Measurements from ENCODE around the gene DEDD2. TPM values are rescaled to one million over a fixed set of nuclear protein-coding genes. Genes with fewer than 3 reads are reported as not detected.

Gene DEDD2
- polyA plus RNA-seq, 1 donor from 2014 or later = 69.9 TPM

GRCh38 chr19:42161616-42162263, 55.7 kb downstream of the DEDD2 start:
- H3K4me2 ChIP-seq (ENCODE audit: low read length) = no peak overlapping the region
- no peak for TF ChIP-seq SMC3 (conservative IDR thresholded peaks at IDR 0.05; ENCODE audit: poor library complexity)
- TF ChIP-seq POLR2AphosphoS5 (IDR thresholded peaks at IDR 0.05) = no peak
- no peak for TF ChIP-seq MXI1 (conservative IDR thresholded peaks at IDR 0.05; ENCODE audit: poor library complexity, severe bottlenecking)
- TF ChIP-seq EZH2 (IDR thresholded peaks at IDR 0.05; ENCODE audit: borderline replicate concordance, insufficient read depth, low read length, poor library complexity, severe bottlenecking) = no peak
- TF ChIP-seq TAF1 (IDR thresholded peaks at IDR 0.05; ENCODE audit: low read depth) = no peak
- no peak for TF ChIP-seq RAD21 (conservative IDR thresholded peaks at IDR 0.05)
- no peak for TF ChIP-seq CTCF (IDR thresholded peaks at IDR 0.05; ENCODE audit: poor library complexity, severe bottlenecking)
- TF ChIP-seq, protein P1, sequence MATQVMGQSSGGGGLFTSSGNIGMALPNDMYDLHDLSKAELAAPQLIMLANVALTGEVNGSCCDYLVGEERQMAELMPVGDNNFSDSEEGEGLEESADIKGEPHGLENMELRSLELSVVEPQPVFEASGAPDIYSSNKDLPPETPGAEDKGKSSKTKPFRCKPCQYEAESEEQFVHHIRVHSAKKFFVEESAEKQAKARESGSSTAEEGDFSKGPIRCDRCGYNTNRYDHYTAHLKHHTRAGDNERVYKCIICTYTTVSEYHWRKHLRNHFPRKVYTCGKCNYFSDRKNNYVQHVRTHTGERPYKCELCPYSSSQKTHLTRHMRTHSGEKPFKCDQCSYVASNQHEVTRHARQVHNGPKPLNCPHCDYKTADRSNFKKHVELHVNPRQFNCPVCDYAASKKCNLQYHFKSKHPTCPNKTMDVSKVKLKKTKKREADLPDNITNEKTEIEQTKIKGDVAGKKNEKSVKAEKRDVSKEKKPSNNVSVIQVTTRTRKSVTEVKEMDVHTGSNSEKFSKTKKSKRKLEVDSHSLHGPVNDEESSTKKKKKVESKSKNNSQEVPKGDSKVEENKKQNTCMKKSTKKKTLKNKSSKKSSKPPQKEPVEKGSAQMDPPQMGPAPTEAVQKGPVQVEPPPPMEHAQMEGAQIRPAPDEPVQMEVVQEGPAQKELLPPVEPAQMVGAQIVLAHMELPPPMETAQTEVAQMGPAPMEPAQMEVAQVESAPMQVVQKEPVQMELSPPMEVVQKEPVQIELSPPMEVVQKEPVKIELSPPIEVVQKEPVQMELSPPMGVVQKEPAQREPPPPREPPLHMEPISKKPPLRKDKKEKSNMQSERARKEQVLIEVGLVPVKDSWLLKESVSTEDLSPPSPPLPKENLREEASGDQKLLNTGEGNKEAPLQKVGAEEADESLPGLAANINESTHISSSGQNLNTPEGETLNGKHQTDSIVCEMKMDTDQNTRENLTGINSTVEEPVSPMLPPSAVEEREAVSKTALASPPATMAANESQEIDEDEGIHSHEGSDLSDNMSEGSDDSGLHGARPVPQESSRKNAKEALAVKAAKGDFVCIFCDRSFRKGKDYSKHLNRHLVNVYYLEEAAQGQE (IDR thresholded peaks at IDR 0.05; ENCODE audit: borderline replicate concordance) = no peak
- no peak for TF ChIP-seq EP300 (conservative IDR thresholded peaks at IDR 0.05; ENCODE audit: poor library complexity, severe bottlenecking)
- no peak overlapping the region for H3K9ac ChIP-seq (ENCODE audit: low read length)

DNA sequence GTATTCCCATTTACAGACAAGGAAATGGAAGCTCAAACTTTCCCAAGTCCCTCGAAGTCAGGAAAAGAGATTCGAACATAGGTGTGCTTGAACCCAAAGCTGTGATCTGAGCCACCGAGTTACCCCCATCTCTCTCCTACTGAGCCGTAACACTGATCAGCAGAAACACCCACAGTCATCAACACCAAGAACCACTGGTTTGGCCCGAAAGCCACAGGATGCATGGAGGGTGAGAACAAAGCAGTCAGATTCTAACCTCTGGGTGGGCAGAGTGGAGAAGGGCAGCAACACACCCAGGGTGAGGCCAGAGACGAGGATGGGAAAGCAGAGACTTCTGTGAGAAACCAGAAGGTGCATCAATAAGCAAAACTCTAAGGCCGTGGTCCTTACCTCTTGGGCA, 57.5 kb downstream of the DEDD2 start:
- no peaks in the 10 kb centered on the region for H4K20me1 ChIP-seq (ENCODE audit: insufficient read depth)
- H3F3A ChIP-seq (ENCODE audit: insufficient read depth, low read length, poor library complexity, severe bottlenecking) = no peaks in the 10 kb centered on the region
- peaks cover 4% of the 10 kb centered on the region for H3K36me3 ChIP-seq (ENCODE audit: insufficient read depth, low read length)
- H3K9me3 ChIP-seq (ENCODE audit: low read length) = no peaks in the 10 kb centered on the region
- no peaks in the 10 kb centered on the region for H3K27me3 ChIP-seq (ENCODE audit: insufficient read depth, low read depth, low read length)
- H3K4me3 ChIP-seq (ENCODE audit: low read length) = no peak overlapping the region
- no peak overlapping the region for H3K27ac ChIP-seq (ENCODE audit: low read length)
- no peaks in the 10 kb centered on the region for H3K9me2 ChIP-seq (ENCODE audit: insufficient read depth, low read length)
- H3K4me2 ChIP-seq (ENCODE audit: low read length) = no peak overlapping the region
- H3K9ac ChIP-seq (ENCODE audit: low read length) = no peak overlapping the region
- H2AFZ ChIP-seq (ENCODE audit: low read depth, low read length) = no peak overlapping the region
- no peaks in the 10 kb centered on the region for H3K79me2 ChIP-seq (replicated peaks; ENCODE audit: insufficient read depth, low read length)
- TF ChIP-seq TAF1 (IDR thresholded peaks at IDR 0.05; ENCODE audit: low read depth) (no peak), POLR2AphosphoS5 (IDR thresholded peaks at IDR 0.05) (no peak), MXI1 (conservative IDR thresholded peaks at IDR 0.05; ENCODE audit: poor library complexity, severe bottlenecking) (no peak), SMC3 (conservative IDR thresholded peaks at IDR 0.05; ENCODE audit: poor library complexity) (no peak), EZH2 (IDR thresholded peaks at IDR 0.05; ENCODE audit: borderline replicate concordance, insufficient read depth, low read length, poor library complexity, severe bottlenecking) (no peak), EP300 (conservative IDR thresholded peaks at IDR 0.05; ENCODE audit: poor library complexity, severe bottlenecking) (no peak)
- TF ChIP-seq, protein P1 (IDR thresholded peaks at IDR 0.05; ENCODE audit: borderline replicate concordance) = no peak

More at GRCh38 chr19:42161616-42162263, 55.7 kb downstream of the DEDD2 start:
- Histone ChIP-seq H3K9me3 (ENCODE audit: low read length) (no peaks in the 10 kb centered on the region), H3K4me3 (ENCODE audit: low read length) (no peak overlapping the region), H3F3A (ENCODE audit: insufficient read depth, low read length, poor library complexity, severe bottlenecking) (no peaks in the 10 kb centered on the region), H2AFZ (ENCODE audit: low read depth, low read length) (no peak overlapping the region), H3K36me3 (ENCODE audit: insufficient read depth, low read length) (peaks cover 2% of the 10 kb centered on the region), H4K20me1 (ENCODE audit: insufficient read depth) (no peaks in the 10 kb centered on the region), H3K9me2 (ENCODE audit: insufficient read depth, low read length) (no peaks in the 10 kb centered on the region), H3K79me2 (replicated peaks; ENCODE audit: insufficient read depth, low read length) (peaks cover 5% of the 10 kb centered on the region), H3K27ac (ENCODE audit: low read length) (no peak overlapping the region), H3K27me3 (ENCODE audit: insufficient read depth, low read depth, low read length) (no peaks in the 10 kb centered on the region)
